Gastrocnemius medialis (tissue), 4 donors: ENCODE measurements around the gene S100A9. TPM values are rescaled to one million over a fixed set of nuclear protein-coding genes. Genes with fewer than 3 reads are reported as not detected.

Experiments
- ATAC-seq, 2 donors: fragments of 150-250 bp; one replicate each; pipeline ENCODE4 v1.9.1; 2016
- DNase-seq, 2 donors: peaks; one replicate each; pipeline ENCODE4 v3.0.0-alpha.2; 2019
- H3K27ac ChIP-seq, 4 donors: fragments of 200-600 bp; sonication (generic); 1 replicate in 1 of 4; 2 replicates in 3 of 4; pipeline ENCODE4 v1.5.1; 2016 to 2018; ENCODE audit warnings: mild to moderate bottlenecking in 2 of 4, moderate library complexity in 1 of 4
- H3K27me3 ChIP-seq, 3 donors: fragments of 200-600 bp; sonication (generic) in 2 of 3; 1 replicate in 1 of 3; 2 replicates in 2 of 3; pipeline versions ENCODE4 v1.5.1 to v1.6.0; 2016 to 2019; ENCODE audit warnings: mild to moderate bottlenecking in 1 of 3, moderate library complexity in 1 of 3
- H3K36me3 ChIP-seq, 2 donors: fragments of 200-600 bp; sonication (generic) in 1 of 2; one replicate each; pipeline ENCODE4 v1.5.1; 2017 to 2018
- H3K4me1 ChIP-seq, 2 donors: fragments of 200-600 bp; sonication (generic) in 1 of 2; one replicate each; pipeline ENCODE4 v1.5.1; 2016 to 2017; ENCODE audit warnings: mild to moderate bottlenecking in 2 of 2
- H3K4me3 ChIP-seq, 4 donors: fragments of 200-600 bp; sonication (generic) in 3 of 4; 1 replicate in 1 of 4; 2 replicates in 3 of 4; pipeline ENCODE4 v1.5.1; 2016 to 2019; ENCODE audit warnings: mild to moderate bottlenecking in 2 of 4
- H3K9me3 ChIP-seq, 3 donors: fragments of 200-600 bp; sonication (generic) in 2 of 3; 1 replicate in 1 of 3; 2 replicates in 2 of 3; pipeline ENCODE4 v1.5.1; 2016 to 2019
- POLR2A ChIP-seq, 2 donors: fragments of 450-650 bp; IDR thresholded peaks; one replicate each; pipeline ENCODE4 v1.6.1; 2017; ENCODE audit warnings: antibody characterized with exemption in 2 of 2, mild to moderate bottlenecking in 2 of 2, moderate library complexity in 2 of 2
- in situ Hi-C, 4 donors: fragments of 200-750 bp; cut with MboI; loops; one replicate each; pipeline versions ENCODE4 v1.15.0 to v1.8.0; 2017; ENCODE audit warnings: low sequenced_read_pairs in 4 of 4
- intact Hi-C: fragments of 100-400 bp; cut with DNase I; formaldehyde crosslinking; loops from one replicate; pipeline ENCODE4 v1.15.1; 2023; ENCODE audit warnings: low total_unique reads
- total RNA-seq, 4 donors: library from RNA; depleted of rRNA; stranded (reverse); fragments of >200 nt; gene quantifications; one replicate each; pipeline versions ENCODE4 v1.1.0 to v1.2.3, GENCODE V29; 2016
- TF ChIP-seq, protein P1 (sequence below), 5 experiments: fragments of 450-650 bp in 3 of 5; fragments of 200-600 bp in 2 of 5; sonication (generic) in 2 of 5; IDR thresholded peaks in 4 of 5; conservative IDR thresholded peaks in 1 of 5; 1 replicate in 4 of 5; 2 replicates in 1 of 5; pipeline ENCODE4 v1.5.1; 2016 to 2019; ENCODE audit warnings: antibody characterized with exemption in 5 of 5, mild to moderate bottlenecking in 3 of 5, moderate library complexity in 3 of 5

Gene S100A9
- total RNA-seq, 4 donors from 2014 or later = 57.4 to 205 (median 87.1) TPM

DNA sequence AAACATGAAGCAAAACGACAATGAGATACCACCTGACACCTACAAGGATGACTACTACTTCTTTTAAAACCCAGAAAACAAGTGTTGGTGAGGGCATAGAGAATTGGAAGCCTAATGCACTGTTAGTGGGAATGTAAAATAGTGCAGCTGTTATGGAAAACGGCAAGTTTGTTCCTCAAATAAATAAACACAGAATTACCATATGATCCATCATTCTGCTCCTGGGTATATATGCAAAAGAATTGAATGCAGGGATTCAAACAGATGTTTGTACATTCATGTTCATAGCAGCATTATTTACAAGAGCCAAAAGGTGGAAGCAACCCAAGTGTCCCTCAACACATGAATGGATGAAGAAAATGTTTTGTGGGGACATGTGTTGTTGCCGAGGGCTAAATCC, 34.6 kb downstream of the S100A9 start:
- in situ Hi-C loops = no loop called here
- ATAC-seq (no peak), DNase-seq (no peak)
- Histone ChIP-seq H3K36me3 (no peaks in the 10 kb centered on the region), H3K27ac (no peak overlapping the region), H3K9me3 (no peaks in the 10 kb centered on the region), H3K27me3 (no peaks in the 10 kb centered on the region), H3K4me1 (peaks cover 13 to 32% of the 10 kb centered on the region in 2 donors), H3K4me3 (no peak overlapping the region)
- TF ChIP-seq, protein P1, sequence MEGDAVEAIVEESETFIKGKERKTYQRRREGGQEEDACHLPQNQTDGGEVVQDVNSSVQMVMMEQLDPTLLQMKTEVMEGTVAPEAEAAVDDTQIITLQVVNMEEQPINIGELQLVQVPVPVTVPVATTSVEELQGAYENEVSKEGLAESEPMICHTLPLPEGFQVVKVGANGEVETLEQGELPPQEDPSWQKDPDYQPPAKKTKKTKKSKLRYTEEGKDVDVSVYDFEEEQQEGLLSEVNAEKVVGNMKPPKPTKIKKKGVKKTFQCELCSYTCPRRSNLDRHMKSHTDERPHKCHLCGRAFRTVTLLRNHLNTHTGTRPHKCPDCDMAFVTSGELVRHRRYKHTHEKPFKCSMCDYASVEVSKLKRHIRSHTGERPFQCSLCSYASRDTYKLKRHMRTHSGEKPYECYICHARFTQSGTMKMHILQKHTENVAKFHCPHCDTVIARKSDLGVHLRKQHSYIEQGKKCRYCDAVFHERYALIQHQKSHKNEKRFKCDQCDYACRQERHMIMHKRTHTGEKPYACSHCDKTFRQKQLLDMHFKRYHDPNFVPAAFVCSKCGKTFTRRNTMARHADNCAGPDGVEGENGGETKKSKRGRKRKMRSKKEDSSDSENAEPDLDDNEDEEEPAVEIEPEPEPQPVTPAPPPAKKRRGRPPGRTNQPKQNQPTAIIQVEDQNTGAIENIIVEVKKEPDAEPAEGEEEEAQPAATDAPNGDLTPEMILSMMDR (IDR thresholded peaks at IDR 0.05 in 4 of 5, conservative IDR thresholded peaks at IDR 0.05 in 1 of 5) = no peak
- no peak for TF ChIP-seq POLR2A (IDR thresholded peaks at IDR 0.05)
- intact Hi-C loops = loop anchor here (5.0 kb wide), 1 partner anchor 35 kb away; the partner anchor contains the start of gene S100A9

DNA sequence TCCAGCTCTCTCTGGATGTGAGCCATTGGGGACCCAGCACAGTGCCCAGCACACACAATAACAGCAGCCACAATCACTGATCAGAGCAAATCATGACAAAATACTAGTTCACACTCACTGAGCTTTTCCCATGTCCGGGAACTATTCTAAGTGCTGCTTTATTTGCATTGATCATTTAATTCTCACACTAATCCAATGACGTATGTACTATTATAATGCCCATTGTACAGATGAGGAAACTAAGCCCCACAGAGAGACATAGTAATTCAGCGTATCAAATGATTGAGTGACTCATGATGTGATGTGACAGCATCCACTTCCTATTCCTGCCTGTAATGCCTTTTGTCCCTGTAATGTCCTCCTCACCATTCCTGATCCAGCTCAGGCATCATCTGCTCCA, 35.2 kb downstream of the S100A9 start:
- Histone ChIP-seq H3K9me3 (no peaks in the 10 kb centered on the region), H3K27me3 (no peaks in the 10 kb centered on the region), H3K4me3 (no peak overlapping the region), H3K4me1 (peaks cover 13 to 32% of the 10 kb centered on the region in 2 donors), H3K27ac (no peak overlapping the region), H3K36me3 (no peaks in the 10 kb centered on the region)
- in situ Hi-C loops = no loop called here
- ATAC-seq = no peak
- intact Hi-C loops = loop anchor here (5.0 kb wide), 1 partner anchor 36 kb away; the partner anchor contains the start of gene S100A9
- no peak for TF ChIP-seq POLR2A (IDR thresholded peaks at IDR 0.05)
- TF ChIP-seq, protein P1 (IDR thresholded peaks at IDR 0.05 in 4 of 5, conservative IDR thresholded peaks at IDR 0.05 in 1 of 5) = no peak
- DNase-seq = no peak

DNA sequence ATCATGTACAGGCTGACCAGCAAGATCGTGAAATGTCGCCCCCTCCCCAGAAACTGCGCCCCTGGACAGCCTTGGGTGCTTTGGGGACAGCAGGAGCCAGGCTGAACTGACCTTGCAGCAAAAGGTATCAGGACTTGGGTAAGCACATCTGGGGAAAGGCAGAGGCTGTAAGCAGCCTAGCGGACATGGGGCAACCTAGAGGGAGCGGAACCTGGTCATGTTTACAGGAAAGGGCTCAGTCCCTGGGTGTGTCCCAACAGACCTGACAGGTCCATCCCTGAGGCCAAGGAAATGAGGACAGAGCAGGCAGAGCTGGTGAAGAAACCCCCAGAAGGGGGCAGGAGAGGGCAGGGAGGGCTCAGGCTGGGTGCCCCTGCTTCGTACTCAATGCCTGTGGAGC, 36.3 kb downstream of the S100A9 start:
- Histone ChIP-seq H3K27ac (no peak overlapping the region), H3K4me1 (peaks cover 13 to 32% of the 10 kb centered on the region in 2 donors), H3K36me3 (no peaks in the 10 kb centered on the region), H3K9me3 (no peaks in the 10 kb centered on the region), H3K27me3 (no peaks in the 10 kb centered on the region), H3K4me3 (no peak overlapping the region)
- DNase-seq (no peak), ATAC-seq (no peak)
- intact Hi-C loops = loop anchor here (2.0 to 5.0 kb wide), 2 partner anchors 37 to 97 kb away; partner anchors contain the start of gene S100A9
- in situ Hi-C loops = no loop called here
- no peak for TF ChIP-seq POLR2A (IDR thresholded peaks at IDR 0.05)
- TF ChIP-seq, protein P1 (IDR thresholded peaks at IDR 0.05 in 4 of 5, conservative IDR thresholded peaks at IDR 0.05 in 1 of 5) = no peak

DNA sequence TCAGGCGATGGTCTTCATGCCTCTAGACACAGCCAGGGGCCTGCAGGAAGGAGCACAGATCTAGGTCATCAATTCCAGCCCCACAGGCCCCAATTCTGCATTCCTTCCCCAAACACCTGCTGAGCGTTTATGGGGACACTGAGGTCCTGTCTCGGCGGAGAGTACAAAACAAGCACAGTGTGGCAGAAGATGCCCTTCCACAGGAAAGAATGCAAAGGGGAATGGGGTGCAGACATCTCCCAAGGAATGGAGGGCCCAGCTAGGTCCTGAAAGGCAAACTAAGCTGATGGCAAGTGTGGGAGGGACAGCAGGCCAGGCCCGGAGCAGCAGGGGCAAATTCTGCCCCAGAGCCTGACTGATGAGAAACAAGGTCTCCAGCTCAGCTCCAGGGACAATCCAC, 36.7 kb downstream of the S100A9 start:
- intact Hi-C loops (loop anchor here (2.0 to 5.0 kb wide), 2 partner anchors 37 to 96 kb away; partner anchors contain the start of gene S100A9), in situ Hi-C loops (no loop called here)
- H3K27ac ChIP-seq = no peak overlapping the region
- H3K4me1 ChIP-seq = peaks cover 13 to 32% of the 10 kb centered on the region in 2 donors
- DNase-seq = no peak
- no peaks in the 10 kb centered on the region for H3K9me3 ChIP-seq
- no peak for TF ChIP-seq POLR2A (IDR thresholded peaks at IDR 0.05)
- TF ChIP-seq, protein P1 (IDR thresholded peaks at IDR 0.05 in 4 of 5, conservative IDR thresholded peaks at IDR 0.05 in 1 of 5) = no peak
- H3K27me3 ChIP-seq = no peaks in the 10 kb centered on the region
- ATAC-seq = no peak
- no peak overlapping the region for H3K4me3 ChIP-seq
- no peaks in the 10 kb centered on the region for H3K36me3 ChIP-seq
